ENCODE results near the gene DCAF4.

- TF ChIP-seq CTCF (IDR thresholded peaks at IDR 0.05) (no peak), POLR2A (IDR thresholded peaks at IDR 0.05) (no peak), POLR2AphosphoS5 (IDR thresholded peaks at IDR 0.05) (no peak), EP300 (IDR thresholded peaks at IDR 0.05) (no peak)
These were observed 6.3 kb upstream of the DCAF4 start for GRCh38 chr14:72920008-72920407.

All from gastroesophageal sphincter (tissue), 3 donors.